Mesenchymal stem cell (in vitro differentiated cells and primary cell): Measurements from ENCODE around the gene TP53AIP1.

Experiments
- DNase-seq: peaks from one replicate; pipeline ENCODE4 v3.0.0-alpha.2; 2013
- H2AFZ ChIP-seq: one replicate; pipeline ENCODE4 v1.6.1; 2013; ENCODE audit warnings: low read depth, mild to moderate bottlenecking, control low read depth, inconsistent platforms, low read length, moderate library complexity
- H2AK5ac ChIP-seq: 2 replicates; pipeline ENCODE4 v1.6.1; 2013; ENCODE audit warnings: low read length, moderate library complexity, mild to moderate bottlenecking, inconsistent platforms; ENCODE audit not compliant: severe bottlenecking
- H2BK120ac ChIP-seq: one replicate; pipeline ENCODE4 v1.6.1; 2013; ENCODE audit warnings: low read depth, mild to moderate bottlenecking, inconsistent platforms, low read length, moderate library complexity
- H2BK12ac ChIP-seq, 2 experiments: one replicate each; pipeline ENCODE4 v1.6.1; 2013; ENCODE audit warnings: inconsistent platforms in 2 of 2, low read length in 2 of 2, mild to moderate bottlenecking in 2 of 2, moderate library complexity in 2 of 2, control low read depth in 1 of 2
- H2BK15ac ChIP-seq: one replicate; pipeline ENCODE4 v1.6.1; 2013; ENCODE audit warnings: mild to moderate bottlenecking, low read depth, inconsistent platforms; ENCODE audit not compliant: poor library complexity, severe bottlenecking
- H2BK5ac ChIP-seq: 2 replicates; pipeline ENCODE4 v1.6.1; 2013; ENCODE audit warnings: low read depth, mild to moderate bottlenecking, low read length, control low read depth, inconsistent platforms; ENCODE audit not compliant: poor library complexity, severe bottlenecking
- H3K14ac ChIP-seq, 2 experiments: one replicate each; pipeline ENCODE4 v1.6.1; 2013; ENCODE audit warnings: inconsistent platforms in 2 of 2, low read length in 2 of 2, control low read depth in 1 of 2, mild to moderate bottlenecking in 1 of 2, moderate library complexity in 1 of 2
- H3K18ac ChIP-seq, 2 experiments: one replicate each; pipeline ENCODE4 v1.6.1; 2013; ENCODE audit warnings: inconsistent platforms in 2 of 2, low read length in 2 of 2, control low read depth in 1 of 2, low read depth in 1 of 2, mild to moderate bottlenecking in 1 of 2
- H3K23ac ChIP-seq, 2 experiments: one replicate each; pipeline ENCODE4 v1.6.1; 2013; ENCODE audit warnings: inconsistent platforms in 2 of 2, low read length in 2 of 2, mild to moderate bottlenecking in 2 of 2, moderate library complexity in 2 of 2, control low read depth in 1 of 2
- H3K27ac ChIP-seq: 2 replicates; pipeline ENCODE4 v1.5.1; 2013; ENCODE audit warnings: mild to moderate bottlenecking, moderate library complexity, low read length, control low read depth, inconsistent platforms; ENCODE audit not compliant: poor library complexity, severe bottlenecking
- H3K27me3 ChIP-seq, 2 experiments: 2 replicates each; pipeline versions ENCODE4 v1.6.1 to v1.7.0; 2013; ENCODE audit warnings: low read length in 2 of 2, mild to moderate bottlenecking in 2 of 2, moderate library complexity in 2 of 2, control low read depth in 1 of 2, inconsistent platforms in 1 of 2; ENCODE audit not compliant: control insufficient read depth in 1 of 2, insufficient read depth in 1 of 2
- H3K36me3 ChIP-seq, 2 experiments: 2 replicates each; pipeline versions ENCODE4 v1.6.1 to v1.7.0; 2013; ENCODE audit warnings: low read length in 2 of 2, control low read depth in 1 of 2, inconsistent platforms in 1 of 2, low read depth in 1 of 2, mild to moderate bottlenecking in 1 of 2; ENCODE audit not compliant: insufficient read depth in 2 of 2, control insufficient read depth in 1 of 2
- H3K4ac ChIP-seq, 2 experiments: one replicate each; pipeline ENCODE4 v1.6.1; 2013; ENCODE audit warnings: inconsistent platforms in 2 of 2, low read length in 2 of 2, mild to moderate bottlenecking in 2 of 2, moderate library complexity in 2 of 2, control low read depth in 1 of 2, low read depth in 1 of 2
- H3K4me1 ChIP-seq: 2 replicates; pipeline ENCODE4 v1.6.1; 2013; ENCODE audit warnings: low read depth, low read length, control low read depth; ENCODE audit not compliant: control insufficient read depth, insufficient read depth
- H3K4me2 ChIP-seq: 2 replicates; pipeline ENCODE4 v1.6.1; 2013; ENCODE audit warnings: low read length, mild to moderate bottlenecking, inconsistent platforms; ENCODE audit not compliant: poor library complexity, severe bottlenecking
- H3K4me3 ChIP-seq, 2 experiments: 2 replicates each; pipeline versions ENCODE4 v1.5.1 to v1.7.0; 2013; ENCODE audit warnings: low read length in 2 of 2, mild to moderate bottlenecking in 2 of 2, control low read depth in 1 of 2, low read depth in 1 of 2; ENCODE audit not compliant: insufficient read depth in 1 of 2
- H3K79me1 ChIP-seq: replicated peaks from 2 replicates; pipeline ENCODE4 v1.6.1; 2013; ENCODE audit warnings: mild to moderate bottlenecking, control low read depth, low read length, inconsistent platforms; ENCODE audit not compliant: poor library complexity, severe bottlenecking
- H3K9ac ChIP-seq: 2 replicates; pipeline ENCODE4 v1.7.0; 2013; ENCODE audit warnings: mild to moderate bottlenecking, low read length, moderate library complexity
- H3K9me3 ChIP-seq: 2 replicates; pipeline ENCODE4 v1.7.0; 2013; ENCODE audit warnings: mild to moderate bottlenecking, low read length; ENCODE audit not compliant: control insufficient read depth
- H4K8ac ChIP-seq: one replicate; pipeline ENCODE4 v1.6.1; 2013; ENCODE audit warnings: inconsistent platforms, mild to moderate bottlenecking, low read length, moderate library complexity
- H4K91ac ChIP-seq: one replicate; pipeline ENCODE4 v1.6.1; 2013; ENCODE audit warnings: mild to moderate bottlenecking, low read length, inconsistent platforms
- WGBS: methylation state at CpG from one replicate; pipeline ENCODE4 v1.1.7; 2013; ENCODE audit warnings: mixed read lengths; 5-methylcytosine and 5-hydroxymethylcytosine counted together

TP53AIP1 gene

GRCh38 chr11:128908391-128909246 is 34.1 kb downstream of the TP53AIP1 start:
- Histone ChIP-seq H3K4ac (no peak overlapping the region), H2BK12ac (peak overlapping the region in 1 of 2 experiments; percentile 64), H3K14ac (no peak overlapping the region), H3K9me3 (no peaks in the 10 kb centered on the region), H2AFZ (no peak overlapping the region), H3K27me3 (peaks cover 9 to 55% of the 10 kb centered on the region in 2 experiments), H2AK5ac (no peak overlapping the region), H3K79me1 (no peaks in the 10 kb centered on the region), H2BK120ac (no peak overlapping the region), H3K4me3 (peak overlapping the region in 1 of 2 experiments; percentile 56), H4K8ac (peak overlapping the region; percentile 73), H2BK15ac (no peak overlapping the region), H2BK5ac (no peak overlapping the region), H3K27ac (no peak overlapping the region), H3K23ac (no peak overlapping the region), H3K9ac (peak overlapping the region; percentile 33), H3K4me2 (no peak overlapping the region), H4K91ac (no peak overlapping the region), H3K18ac (peak overlapping the region; percentile 6 to 53), H3K4me1 (peaks cover 15% of the 10 kb centered on the region), H3K36me3 (no peaks in the 10 kb centered on the region)
- WGBS, result 33% methylated on average over 11 of the region's 12 CpGs
- peak; percentile 79 for DNase-seq

- Histone ChIP-seq H3K27ac (no peak overlapping the region), H3K18ac (no peak overlapping the region), H2BK15ac (no peak overlapping the region), H2AFZ (no peak overlapping the region), H3K4ac (no peak overlapping the region), H3K4me3 (peak overlapping the region in 1 of 2 experiments; percentile 56), H2BK5ac (no peak overlapping the region), H4K8ac (no peak overlapping the region), H3K9me3 (no peaks in the 10 kb centered on the region), H3K4me2 (no peak overlapping the region), H2BK120ac (no peak overlapping the region), H3K23ac (no peak overlapping the region), H2BK12ac (peak overlapping the region in 1 of 2 experiments; percentile 18), H3K79me1 (no peaks in the 10 kb centered on the region), H3K36me3 (no peaks in the 10 kb centered on the region), H2AK5ac (no peak overlapping the region), H3K14ac (no peak overlapping the region), H3K27me3 (peaks cover 0 to 53% of the 10 kb centered on the region in 2 experiments), H3K4me1 (peaks cover 21% of the 10 kb centered on the region), H3K9ac (no peak overlapping the region), H4K91ac (no peak overlapping the region)
- 100% methylated on average over 2 of the region's 4 CpGs for WGBS
- DNase-seq, result no peak
Measured at GRCh38 chr11:128907585-128907984, 35.1 kb downstream of the TP53AIP1 start.

GRCh38 chr11:128906185-128907050 is 36.3 kb downstream of the TP53AIP1 start:
- no peaks in the 10 kb centered on the region for H3K9me3 ChIP-seq
- peak overlapping the region; percentile 40 to 46 for H2BK12ac ChIP-seq
- no peak overlapping the region for H3K18ac ChIP-seq
- H2AFZ ChIP-seq, result no peak overlapping the region
- DNase-seq, result no peak
- H2AK5ac ChIP-seq, result no peak overlapping the region
- H4K91ac ChIP-seq, result no peak overlapping the region
- no peak overlapping the region for H3K27ac ChIP-seq
- H4K8ac ChIP-seq, result no peak overlapping the region
- H3K4ac ChIP-seq, result no peak overlapping the region
- H2BK15ac ChIP-seq, result peak overlapping the region; percentile 97
- H3K14ac ChIP-seq, result no peak overlapping the region
- H3K9ac ChIP-seq, result no peak overlapping the region
- H2BK120ac ChIP-seq, result no peak overlapping the region
- peaks cover 0 to 62% of the 10 kb centered on the region in 2 experiments for H3K27me3 ChIP-seq
- peaks cover 23% of the 10 kb centered on the region for H3K4me1 ChIP-seq
- H2BK5ac ChIP-seq, result no peak overlapping the region
- WGBS, result 88% methylated on average over 8 of the region's 8 CpGs
- no peak overlapping the region for H3K4me2 ChIP-seq
- no peaks in the 10 kb centered on the region for H3K79me1 ChIP-seq
- H3K23ac ChIP-seq, result no peak overlapping the region
- no peak overlapping the region for H3K4me3 ChIP-seq
- no peaks in the 10 kb centered on the region for H3K36me3 ChIP-seq
